DMS79 (cell line): ENCODE measurements around the gene TNFRSF13B.
"Not testable (repeated sequence)": the region's sequence is repeated elsewhere in the genome, so short reads cannot be mapped to it uniquely, and the experiment has no call there.

ENCODE experiments used
- DNase-seq: peaks from one replicate; lab custom pipeline; 2025; lab: John Stamatoyannopoulos, UW

TNFRSF13B gene

DNA sequence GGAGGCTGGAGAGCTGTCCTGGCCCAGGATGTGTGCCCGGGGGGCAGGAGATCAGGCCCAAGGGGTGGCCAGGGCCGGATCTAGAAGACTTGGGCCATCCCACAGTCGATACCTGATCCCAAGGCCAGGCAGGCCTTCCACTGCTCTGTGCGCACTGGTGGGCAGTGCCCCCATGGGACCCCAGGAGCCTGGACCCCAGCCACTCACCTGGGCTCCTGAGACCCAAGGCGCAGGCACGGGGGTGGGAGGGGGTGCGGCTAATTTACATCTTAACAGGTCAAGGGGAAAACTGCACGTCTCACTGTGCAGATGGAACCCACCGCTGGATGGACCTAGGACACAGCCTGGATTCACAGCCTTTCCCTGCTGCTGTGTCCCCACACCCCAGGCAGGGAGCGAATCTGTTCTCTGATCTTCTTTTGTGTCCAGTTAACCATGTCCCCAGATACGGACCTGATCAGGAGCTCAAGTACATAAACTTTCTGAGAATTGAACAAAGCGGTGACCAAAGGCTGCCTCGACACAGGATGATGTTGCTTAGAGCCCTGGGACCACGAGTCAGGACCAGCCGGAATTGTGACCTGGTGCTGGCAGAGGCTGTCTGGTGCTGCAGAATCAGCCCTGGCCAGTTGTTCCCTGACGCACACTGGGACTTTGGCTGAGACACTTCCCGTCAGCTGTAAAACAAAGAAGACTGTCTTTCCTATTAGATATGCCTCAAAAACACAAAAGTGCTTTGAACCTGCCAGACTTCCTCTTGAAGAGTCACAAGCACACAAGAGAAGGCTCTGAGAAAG lies 60.6 kb downstream of the TNFRSF13B start:
- DNase-seq: no peak

- DNase-seq: no peak
Measured at GRCh38 chr17:16910341-16910740, 61.6 kb downstream of the TNFRSF13B start.

DNA sequence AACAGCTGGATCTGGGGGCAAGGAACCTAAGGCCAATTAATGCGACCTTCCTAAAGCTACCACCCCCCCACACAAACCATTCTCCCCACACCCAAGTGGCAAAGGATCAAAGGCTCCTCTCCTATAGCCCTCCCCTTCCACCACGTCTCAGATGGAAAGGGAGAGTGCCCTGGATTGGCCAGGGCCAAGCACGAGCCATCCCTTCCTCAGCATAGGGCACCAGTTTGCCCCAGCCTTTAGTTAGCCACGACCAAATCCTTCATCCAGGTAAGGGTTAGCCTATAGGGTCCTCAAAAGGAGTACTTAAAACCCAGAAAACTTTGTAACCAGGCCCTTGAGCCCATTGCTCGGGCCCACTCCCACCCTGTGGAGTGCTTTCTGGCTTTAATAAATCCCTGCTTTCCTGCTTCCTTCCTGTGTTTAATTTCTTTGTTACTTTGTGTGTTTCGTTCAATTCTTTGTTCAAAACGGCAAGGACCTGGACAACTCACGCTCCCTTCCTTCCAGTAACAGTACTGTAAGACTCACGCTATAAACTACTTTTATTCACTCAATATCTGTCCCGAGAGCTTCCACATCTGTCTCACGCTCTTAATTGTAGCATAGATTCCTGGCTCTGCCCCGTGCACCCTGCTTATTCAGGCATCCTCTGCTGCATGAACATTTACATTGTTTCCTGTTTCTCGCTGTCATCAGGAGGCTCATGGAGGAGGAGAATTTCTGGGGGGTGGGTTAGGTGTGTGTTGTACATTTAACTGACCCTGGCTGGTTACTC lies 62.3 kb downstream of the TNFRSF13B start:
- DNase-seq: no peak

DNA sequence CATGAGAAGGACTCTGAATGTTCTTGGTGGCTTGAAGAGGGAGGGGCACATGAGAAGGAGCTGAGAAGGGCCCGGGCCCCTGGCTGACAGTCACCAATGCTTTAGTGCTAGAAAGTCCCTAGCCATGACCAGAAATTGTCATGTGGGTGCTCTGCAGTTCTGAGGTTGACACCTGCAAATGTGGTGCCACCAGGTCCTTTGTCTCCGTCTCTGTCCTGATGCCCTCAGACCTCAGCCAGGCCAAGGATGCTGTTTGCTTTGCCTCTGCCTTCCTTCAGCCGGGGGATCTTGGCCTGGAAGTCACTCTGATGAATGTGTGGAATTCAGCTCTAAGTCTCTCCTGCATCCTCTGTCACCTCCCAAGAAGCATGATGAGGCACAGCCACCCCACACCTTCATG lies 63.6 kb downstream of the TNFRSF13B start:
- DNase-seq: no peak

GRCh38 chr17:16906680-16907079 lies 65.2 kb downstream of the TNFRSF13B start:
- DNase-seq: no peak

- no peak for DNase-seq
Measured at GRCh38 chr17:16905593-16906191, 66.2 kb downstream of the TNFRSF13B start.

- not testable (repeated sequence) for DNase-seq
Measured at GRCh38 chr17:16903070-16903469, 68.8 kb downstream of the TNFRSF13B start.

DNA sequence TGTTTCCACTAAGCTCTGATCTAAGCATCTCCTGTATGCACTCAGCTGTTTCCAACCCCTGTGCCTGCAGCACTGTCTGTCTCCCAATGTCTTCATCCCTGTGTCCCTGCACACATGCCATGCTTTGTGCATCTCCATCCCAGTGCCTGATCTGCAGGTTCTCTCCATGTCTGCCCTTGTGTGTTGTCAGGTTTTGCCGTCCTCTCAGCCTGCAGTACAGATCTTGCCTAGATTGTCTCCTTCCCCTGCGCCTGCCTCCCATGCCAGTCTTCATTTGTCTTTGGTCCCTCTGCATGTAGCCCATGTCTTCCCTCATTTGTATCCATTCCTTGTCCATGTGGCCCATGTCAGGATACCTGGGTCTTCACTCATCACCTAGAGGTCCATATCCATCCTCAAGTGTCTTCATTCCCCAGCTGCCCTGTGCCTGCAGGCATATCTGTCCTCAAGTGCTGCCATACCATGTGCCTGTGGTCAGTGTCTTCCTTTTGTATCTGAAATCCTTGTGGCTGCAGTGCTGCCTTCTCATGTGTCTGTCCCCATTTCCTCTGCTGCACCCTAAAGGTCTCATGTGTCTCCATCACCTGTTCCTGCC lies 71.5 kb downstream of the TNFRSF13B start:
- DNase-seq: no peak

GRCh38 chr17:16897211-16897896 lies 74.6 kb downstream of the TNFRSF13B start:
- not testable (repeated sequence) for DNase-seq

GRCh38 chr17:16896235-16896634 lies 75.7 kb downstream of the TNFRSF13B start:
- not testable (repeated sequence) for DNase-seq

DNA sequence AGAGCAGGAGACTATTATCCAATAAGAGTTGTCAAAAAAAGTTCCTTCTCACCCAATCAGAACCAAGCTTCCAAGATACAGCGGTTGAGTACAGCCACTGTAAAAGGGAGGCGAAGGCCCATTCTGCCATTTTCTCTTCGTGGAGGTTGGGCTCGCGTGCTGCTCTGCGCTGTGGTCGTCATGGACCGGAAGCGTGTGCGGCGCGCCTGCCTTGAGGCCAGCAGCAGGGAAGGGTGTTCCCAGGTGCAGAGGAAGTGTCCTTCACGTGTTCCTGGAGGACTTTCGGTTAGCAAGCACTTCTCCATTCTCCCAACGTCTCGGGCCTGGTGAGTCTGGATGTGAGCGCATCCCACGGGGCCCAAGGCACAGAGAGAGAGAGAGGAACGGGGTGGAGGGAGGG lies 78.4 kb downstream of the TNFRSF13B start:
- DNase-seq: not testable (repeated sequence)

- DNase-seq: not testable (repeated sequence)
Measured at GRCh38 chr17:16892876-16893454, 79.0 kb downstream of the TNFRSF13B start.

GRCh38 chr17:16889088-16889465 lies 82.8 kb downstream of the TNFRSF13B start:
- no peak for DNase-seq
